ENCODE results near the gene PDSS2. TPM values are rescaled to one million over a fixed set of nuclear protein-coding genes. Genes with fewer than 3 reads are reported as not detected.

Gene PDSS2
- total and polyA plus RNA-seq, 2 of the 8 experiments (the other 6 are each of a cell fraction or from before 2014, with no cell fraction given), result 10.7 to 16.1 TPM

DNA sequence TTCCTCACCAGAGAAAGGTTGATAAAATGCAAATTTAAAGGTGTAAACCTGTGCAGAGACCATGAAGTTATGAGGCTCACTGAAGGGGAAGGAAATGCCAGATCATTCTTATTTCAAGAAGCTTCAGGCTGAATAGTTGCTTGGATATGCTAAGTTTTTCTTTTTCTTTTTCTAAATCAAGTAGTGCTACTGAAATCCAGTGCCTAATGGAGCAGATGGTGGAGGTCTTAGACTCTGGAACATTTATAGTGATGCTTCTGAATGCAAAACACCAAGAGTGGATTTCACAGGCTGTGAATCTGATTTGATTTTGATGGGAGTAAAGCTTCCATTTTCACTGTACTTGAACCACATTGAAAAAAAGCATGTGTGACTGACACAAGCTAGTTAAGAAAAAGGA, 192.8 kb downstream of the PDSS2 start (continued):
- TF ChIP-seq, protein P1, sequence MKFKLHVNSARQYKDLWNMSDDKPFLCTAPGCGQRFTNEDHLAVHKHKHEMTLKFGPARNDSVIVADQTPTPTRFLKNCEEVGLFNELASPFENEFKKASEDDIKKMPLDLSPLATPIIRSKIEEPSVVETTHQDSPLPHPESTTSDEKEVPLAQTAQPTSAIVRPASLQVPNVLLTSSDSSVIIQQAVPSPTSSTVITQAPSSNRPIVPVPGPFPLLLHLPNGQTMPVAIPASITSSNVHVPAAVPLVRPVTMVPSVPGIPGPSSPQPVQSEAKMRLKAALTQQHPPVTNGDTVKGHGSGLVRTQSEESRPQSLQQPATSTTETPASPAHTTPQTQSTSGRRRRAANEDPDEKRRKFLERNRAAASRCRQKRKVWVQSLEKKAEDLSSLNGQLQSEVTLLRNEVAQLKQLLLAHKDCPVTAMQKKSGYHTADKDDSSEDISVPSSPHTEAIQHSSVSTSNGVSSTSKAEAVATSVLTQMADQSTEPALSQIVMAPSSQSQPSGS (IDR thresholded peaks at IDR 0.05; ENCODE audit: low read length), result no peak
